Fibroblast of lung (primary cell): ENCODE results near the gene TBPL2. TPM values are rescaled to one million over a fixed set of nuclear protein-coding genes. Genes with fewer than 3 reads are reported as not detected.
"Not testable (repeated sequence)": the region's sequence is repeated elsewhere in the genome, so short reads cannot be mapped to it uniquely, and the experiment has no call there.

Experiments used
- DNase-seq, 2 donors: peaks; one replicate each; pipeline versions ENCODE4 v3.0.0 to v3.0.0-alpha.2; 2010; ENCODE audit warnings: low read depth in 2 of 2
- H2AFZ ChIP-seq: 2 replicates; pipeline ENCODE4 v1.5.1; 2012; ENCODE audit warnings: low read length, control low read depth, inconsistent platforms
- H3K27ac ChIP-seq: 2 replicates; pipeline ENCODE4 v1.5.1; 2011; ENCODE audit warnings: low read length, control low read depth; ENCODE audit not compliant: insufficient read depth
- H3K27me3 ChIP-seq: 2 replicates; pipeline ENCODE4 v1.5.1; 2011; ENCODE audit warnings: mild to moderate bottlenecking, low read length; ENCODE audit not compliant: control insufficient read depth, insufficient read depth
- H3K36me3 ChIP-seq: 2 replicates; pipeline ENCODE4 v1.5.1; 2011; ENCODE audit warnings: low read length; ENCODE audit not compliant: control insufficient read depth, insufficient read depth
- H3K4me1 ChIP-seq: 2 replicates; pipeline ENCODE4 v1.5.1; 2011; ENCODE audit warnings: low read length; ENCODE audit not compliant: control insufficient read depth, insufficient read depth; ENCODE audit errors: extremely low read depth
- H3K4me2 ChIP-seq: 2 replicates; pipeline ENCODE4 v1.5.1; 2011; ENCODE audit warnings: low read length, control low read depth; ENCODE audit not compliant: insufficient read depth; ENCODE audit errors: extremely low read depth
- H3K4me3 ChIP-seq, 4 experiments: fragments of 200-600 bp in 1 of 4; sonication (generic) in 1 of 4; replicated peaks in 1 of 4; 2 replicates each; pipeline ENCODE4 v1.5.1; 2011 to 2016; ENCODE audit warnings: low read length in 4 of 4, low read depth in 3 of 4, mild to moderate bottlenecking in 3 of 4, control low read depth in 2 of 4, inconsistent platforms in 1 of 4, mixed read lengths in 1 of 4; ENCODE audit not compliant: insufficient read depth in 1 of 4; ENCODE audit errors: control extremely low read depth in 1 of 4
- H3K79me2 ChIP-seq: 2 replicates; pipeline ENCODE4 v1.5.1; 2012; ENCODE audit warnings: mild to moderate bottlenecking, low read length, inconsistent platforms; ENCODE audit not compliant: control insufficient read depth, insufficient read depth
- H3K9ac ChIP-seq: 2 replicates; pipeline ENCODE4 v1.5.1; 2011; ENCODE audit warnings: mild to moderate bottlenecking, low read length, control low read depth; ENCODE audit not compliant: insufficient read depth
- H3K9me3 ChIP-seq: 2 replicates; pipeline ENCODE4 v1.5.1; 2012; ENCODE audit warnings: low read depth, low read length; ENCODE audit not compliant: control insufficient read depth, insufficient read depth
- H4K20me1 ChIP-seq: 2 replicates; pipeline ENCODE4 v1.5.1; 2011; ENCODE audit warnings: low read length; ENCODE audit not compliant: control insufficient read depth, insufficient read depth; ENCODE audit errors: extremely low read depth
- EZH2 ChIP-seq: IDR thresholded peaks from 2 replicates; pipeline ENCODE4 v1.5.1; 2012; ENCODE audit warnings: low read length, control low read depth, mild to moderate bottlenecking; ENCODE audit errors: missing control alignments
- polyA plus RNA-seq, 2 donors: library from polyadenylated mRNA; depleted of rRNA in 1 of 2; stranded (reverse) in 1 of 2; unstranded in 1 of 2; fragments of >200 nt; gene quantifications; 2 replicates each; pipeline ENCODE4 v1.2.1, GENCODE V29; 2011 to 2012; ENCODE audit warnings: missing spikeins in 1 of 2
- total RNA-seq: library from RNA; depleted of rRNA; stranded (reverse); fragments of >200 nt; gene quantifications from 2 replicates; pipeline ENCODE4 v1.2.1, GENCODE V29; 2014
- TF ChIP-seq, protein P1 (sequence below), 2 donors: IDR thresholded peaks in 1 of 2; conservative IDR thresholded peaks in 1 of 2; 1 replicate in 1 of 2; 2 replicates in 1 of 2; pipeline ENCODE4 v1.5.1; 2011 to 2012; ENCODE audit warnings: low read length in 2 of 2, control low read depth in 1 of 2, inconsistent platforms in 1 of 2, low read depth in 1 of 2, mild to moderate bottlenecking in 1 of 2

The TBPL2 gene
- total and polyA plus RNA-seq, 2 donors (not counting 1 experiment from before 2014, with no cell fraction given) = not detected

DNA sequence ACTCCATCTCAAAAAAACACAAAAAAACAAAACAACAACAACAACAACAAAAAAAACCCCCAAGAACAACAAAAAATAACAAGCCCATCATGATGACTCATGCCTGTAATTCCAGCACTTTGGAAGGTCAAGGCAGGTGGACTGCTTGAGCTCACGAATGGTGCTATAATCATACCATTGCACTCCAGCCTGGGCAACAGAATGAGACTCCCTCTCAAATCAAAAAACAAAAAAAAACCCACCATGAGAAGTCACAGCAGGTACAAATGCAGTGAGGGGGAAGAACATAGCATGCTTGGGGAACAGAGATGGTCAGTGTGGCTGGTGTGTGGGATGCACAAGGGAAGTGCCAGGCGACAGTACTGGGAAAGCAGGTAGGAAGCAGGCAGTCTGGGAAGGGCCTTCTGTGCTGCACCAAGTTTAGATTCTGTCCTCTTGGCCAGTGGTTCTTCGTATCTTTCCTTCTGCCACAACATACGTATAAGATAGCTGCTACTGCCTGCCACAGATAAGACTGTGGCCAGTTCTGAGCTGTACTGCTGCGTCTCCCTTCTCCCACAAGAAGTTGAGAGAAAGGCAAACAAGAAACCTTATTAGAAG, 56.8 kb downstream of the TBPL2 start:
- peaks cover 5% of the 10 kb centered on the region for H3K36me3 ChIP-seq
- no peaks in the 10 kb centered on the region for H3K79me2 ChIP-seq
- H3K27ac ChIP-seq = no peak overlapping the region
- DNase-seq = peak in 1 of 2 donors; percentile 68
- H3K9me3 ChIP-seq = no peaks in the 10 kb centered on the region
- no peaks in the 10 kb centered on the region for H4K20me1 ChIP-seq
- H3K9ac ChIP-seq = no peak overlapping the region
- no peak overlapping the region for H3K4me3 ChIP-seq
- no peaks in the 10 kb centered on the region for H3K27me3 ChIP-seq
- no peak for TF ChIP-seq EZH2
- TF ChIP-seq, protein P1, sequence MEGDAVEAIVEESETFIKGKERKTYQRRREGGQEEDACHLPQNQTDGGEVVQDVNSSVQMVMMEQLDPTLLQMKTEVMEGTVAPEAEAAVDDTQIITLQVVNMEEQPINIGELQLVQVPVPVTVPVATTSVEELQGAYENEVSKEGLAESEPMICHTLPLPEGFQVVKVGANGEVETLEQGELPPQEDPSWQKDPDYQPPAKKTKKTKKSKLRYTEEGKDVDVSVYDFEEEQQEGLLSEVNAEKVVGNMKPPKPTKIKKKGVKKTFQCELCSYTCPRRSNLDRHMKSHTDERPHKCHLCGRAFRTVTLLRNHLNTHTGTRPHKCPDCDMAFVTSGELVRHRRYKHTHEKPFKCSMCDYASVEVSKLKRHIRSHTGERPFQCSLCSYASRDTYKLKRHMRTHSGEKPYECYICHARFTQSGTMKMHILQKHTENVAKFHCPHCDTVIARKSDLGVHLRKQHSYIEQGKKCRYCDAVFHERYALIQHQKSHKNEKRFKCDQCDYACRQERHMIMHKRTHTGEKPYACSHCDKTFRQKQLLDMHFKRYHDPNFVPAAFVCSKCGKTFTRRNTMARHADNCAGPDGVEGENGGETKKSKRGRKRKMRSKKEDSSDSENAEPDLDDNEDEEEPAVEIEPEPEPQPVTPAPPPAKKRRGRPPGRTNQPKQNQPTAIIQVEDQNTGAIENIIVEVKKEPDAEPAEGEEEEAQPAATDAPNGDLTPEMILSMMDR (conservative IDR thresholded peaks at IDR 0.05 in 1 of 2, IDR thresholded peaks at IDR 0.05 in 1 of 2; ENCODE audit: low read depth in 1 of 2, low read length in 2 of 2) = no peak
- H2AFZ ChIP-seq = no peak overlapping the region
- no peak overlapping the region for H3K4me2 ChIP-seq
- H3K4me1 ChIP-seq = peaks cover under 1% of the 10 kb centered on the region

DNA sequence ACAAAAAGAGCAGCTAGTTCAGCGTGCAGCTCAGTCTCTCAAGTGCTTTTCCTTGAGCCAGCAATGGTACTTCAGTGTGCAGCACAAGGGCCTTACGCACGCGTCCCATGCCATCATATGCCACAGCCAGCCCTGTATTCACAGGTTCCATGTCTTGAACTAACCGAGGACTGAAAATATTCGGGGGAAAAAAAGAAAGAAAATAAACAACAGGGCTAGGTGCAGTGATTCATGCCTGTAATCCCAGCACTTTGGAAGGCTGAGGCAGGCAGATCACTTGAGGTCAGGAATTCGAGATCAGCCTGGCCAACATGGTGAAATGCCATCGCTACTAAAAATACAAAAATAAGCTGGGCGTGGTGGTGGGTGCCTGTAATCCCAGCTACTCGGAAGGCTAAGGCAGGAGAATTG, 57.4 kb downstream of the TBPL2 start:
- H3K4me1 ChIP-seq, H3K79me2 ChIP-seq, H4K20me1 ChIP-seq, H2AFZ ChIP-seq, H3K9me3 ChIP-seq, H3K9ac ChIP-seq, H3K4me3 ChIP-seq, H3K27me3 ChIP-seq, H3K4me2 ChIP-seq, H3K36me3 ChIP-seq, H3K27ac ChIP-seq: not testable (repeated sequence)
- peak; percentile 25 to 87 for DNase-seq

DNA sequence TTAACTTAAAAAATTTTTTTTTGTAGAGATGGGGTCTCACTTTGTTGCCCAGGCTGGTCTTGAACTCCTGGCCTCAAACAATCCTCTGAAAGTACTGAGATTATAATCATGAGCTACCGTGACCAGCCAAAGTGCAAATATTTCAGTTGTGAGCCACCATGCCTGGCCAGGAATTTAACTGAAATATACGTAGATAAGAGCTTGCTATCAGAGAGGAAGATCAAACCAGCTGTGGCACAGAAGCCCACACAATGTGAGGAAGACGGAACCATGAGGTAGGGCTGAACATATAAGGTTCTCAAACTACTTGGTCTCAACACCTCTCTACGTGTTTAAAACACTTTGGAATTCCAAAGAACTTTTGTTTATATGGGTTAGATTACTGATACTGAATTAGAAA, 57.9 kb downstream of the TBPL2 start:
- Histone ChIP-seq H3K27ac (no peak overlapping the region), H3K4me2 (no peak overlapping the region), H3K9me3 (no peaks in the 10 kb centered on the region), H3K27me3 (no peaks in the 10 kb centered on the region), H3K4me3 (no peak overlapping the region), H3K79me2 (no peaks in the 10 kb centered on the region), H3K36me3 (peaks cover 5% of the 10 kb centered on the region), H2AFZ (no peak overlapping the region), H3K4me1 (no peaks in the 10 kb centered on the region), H4K20me1 (no peaks in the 10 kb centered on the region), H3K9ac (no peak overlapping the region)
- DNase-seq = peak in 1 of 2 donors; percentile 82
- TF ChIP-seq EZH2 = no peak
- TF ChIP-seq, protein P1 (conservative IDR thresholded peaks at IDR 0.05 in 1 of 2, IDR thresholded peaks at IDR 0.05 in 1 of 2; ENCODE audit: low read depth in 1 of 2, low read length in 2 of 2) = no peak
